GM18508 (cell line): ENCODE results near the gene LHPP.
"Not testable (repeated sequence)": the region's sequence is repeated elsewhere in the genome, so short reads cannot be mapped to it uniquely, and the experiment has no call there.

Experiments
- ATAC-seq: cut with Tn5 transposase; IDR thresholded peaks from one replicate; pipeline ENCODE4 v1.9.1; 2021; ENCODE audit warnings: moderate number of reproducible peaks; ENCODE audit not compliant: insufficient read depth, unreplicated experiment

The LHPP gene

DNA sequence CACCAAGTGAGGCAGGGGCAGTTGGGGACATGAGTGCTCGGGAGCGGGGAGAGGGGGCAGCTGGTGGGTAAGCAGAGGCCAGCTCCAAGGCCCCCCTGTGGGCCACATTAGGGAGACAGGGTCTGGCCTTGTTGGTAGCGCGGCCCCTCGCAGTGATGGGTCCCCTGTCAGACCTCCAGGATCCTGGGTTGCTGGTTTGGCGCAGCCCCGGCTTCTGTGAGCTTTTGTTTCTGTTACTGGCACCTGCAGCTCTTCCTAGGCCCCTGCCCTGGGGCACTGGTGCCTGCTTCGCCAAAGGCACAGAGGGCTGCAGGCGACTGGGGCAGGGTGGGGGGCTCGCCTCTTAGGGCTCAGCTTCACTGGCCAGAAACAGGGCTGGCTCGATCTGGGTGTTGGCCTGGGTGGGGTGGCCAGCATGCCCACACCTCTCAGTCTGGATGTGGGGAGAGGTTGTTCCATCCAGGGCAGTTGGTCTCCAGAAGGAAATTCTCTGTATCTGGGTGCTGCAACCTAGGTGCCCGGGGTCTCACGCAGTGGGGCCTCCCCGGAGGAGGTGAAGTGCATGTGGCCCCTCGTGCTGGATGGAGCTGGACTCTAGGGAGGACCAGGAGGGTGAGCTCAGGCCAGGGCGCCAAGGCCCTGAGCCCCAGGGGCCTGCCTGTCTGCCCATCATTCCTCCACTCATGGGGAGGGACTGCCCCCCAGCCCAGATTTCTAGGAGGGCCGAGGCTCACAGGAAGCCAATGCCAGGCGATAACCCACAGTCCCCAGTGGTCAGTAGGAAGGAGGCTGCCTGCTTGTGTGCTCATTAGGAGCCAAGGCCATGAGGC lies 138.6 kb downstream of the LHPP start:
- no peak for ATAC-seq

DNA sequence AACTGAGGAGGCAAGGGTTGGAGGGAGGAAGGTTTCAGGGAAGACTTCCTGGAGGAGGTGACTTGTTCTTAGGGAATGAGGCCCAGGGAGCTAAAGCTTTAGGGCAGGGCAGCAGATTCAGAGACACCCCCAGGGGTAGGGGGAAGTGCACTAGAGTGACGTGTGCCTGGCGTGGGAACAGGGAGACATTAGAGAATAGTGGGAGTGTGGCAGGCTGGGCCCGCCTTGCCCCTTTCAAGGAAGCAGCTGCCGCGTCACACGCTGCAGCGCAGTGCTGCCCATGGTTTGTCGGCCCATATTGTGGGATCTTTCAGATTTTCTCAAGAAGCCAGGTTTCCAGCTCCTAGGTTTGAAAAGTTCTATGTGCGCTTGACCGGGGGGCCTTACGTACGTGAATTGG lies 139.4 kb downstream of the LHPP start:
- no peak for ATAC-seq

DNA sequence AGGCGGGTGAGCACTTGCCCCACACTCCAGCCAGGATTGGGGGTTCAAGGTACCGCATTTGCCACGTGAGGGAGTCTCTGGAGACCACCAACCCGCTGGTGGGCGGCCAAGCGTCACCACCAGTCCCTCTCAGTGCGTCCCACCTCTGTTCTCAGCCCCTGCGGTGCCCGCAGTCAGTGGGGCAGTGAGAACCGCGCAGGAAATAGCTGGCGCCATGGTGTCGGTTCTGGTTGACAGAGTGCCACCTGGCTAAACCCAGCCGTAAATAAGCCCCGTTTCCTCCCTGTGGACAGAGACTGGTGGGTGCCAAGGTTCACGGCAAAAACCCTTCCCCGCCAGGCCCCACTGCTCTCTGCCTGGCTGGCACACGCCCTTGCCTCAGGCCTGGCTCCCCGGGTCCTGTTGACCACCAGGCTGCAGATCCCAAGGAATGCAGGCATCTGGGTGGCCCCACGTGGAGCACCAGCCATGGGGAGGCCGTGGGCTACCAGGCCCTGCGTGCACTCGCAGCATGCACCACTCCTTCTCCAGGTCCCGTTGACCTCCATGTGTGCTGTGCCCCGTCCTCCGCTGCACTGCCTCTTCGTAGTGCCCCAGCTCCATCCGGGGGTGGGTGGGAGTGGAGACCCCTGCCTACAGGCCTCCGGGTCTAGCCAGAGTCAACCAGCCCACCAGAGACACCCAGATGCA lies 140.0 kb downstream of the LHPP start:
- no peak for ATAC-seq

DNA sequence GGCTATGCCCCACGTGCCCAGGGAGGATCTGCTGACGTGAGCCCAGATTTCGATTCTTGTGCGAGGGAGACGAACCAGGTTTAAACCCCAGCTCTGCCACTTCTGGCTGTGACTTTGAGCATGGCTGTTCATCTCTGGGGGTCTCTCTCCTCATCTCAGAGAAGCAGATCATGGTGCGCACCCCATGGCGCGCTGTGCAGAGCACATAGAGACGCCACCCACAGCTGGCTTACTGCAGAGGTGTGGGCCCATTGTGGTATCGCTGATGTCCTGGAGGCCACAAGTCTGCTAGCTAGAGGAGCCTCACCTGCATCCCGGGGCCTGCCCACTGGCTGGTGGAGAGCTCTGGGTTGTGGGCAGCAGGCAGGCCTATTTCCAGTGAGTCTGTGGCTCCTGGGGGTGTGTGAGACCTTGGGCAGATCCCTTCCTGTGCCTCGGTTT lies 140.5 kb downstream of the LHPP start:
- ATAC-seq = no peak

- ATAC-seq = no peak
Observed at GRCh38 chr10:124602646-124603365, 141.2 kb downstream of the LHPP start.

- ATAC-seq = no peak
Observed at GRCh38 chr10:124603376-124604213, 142.0 kb downstream of the LHPP start.

DNA sequence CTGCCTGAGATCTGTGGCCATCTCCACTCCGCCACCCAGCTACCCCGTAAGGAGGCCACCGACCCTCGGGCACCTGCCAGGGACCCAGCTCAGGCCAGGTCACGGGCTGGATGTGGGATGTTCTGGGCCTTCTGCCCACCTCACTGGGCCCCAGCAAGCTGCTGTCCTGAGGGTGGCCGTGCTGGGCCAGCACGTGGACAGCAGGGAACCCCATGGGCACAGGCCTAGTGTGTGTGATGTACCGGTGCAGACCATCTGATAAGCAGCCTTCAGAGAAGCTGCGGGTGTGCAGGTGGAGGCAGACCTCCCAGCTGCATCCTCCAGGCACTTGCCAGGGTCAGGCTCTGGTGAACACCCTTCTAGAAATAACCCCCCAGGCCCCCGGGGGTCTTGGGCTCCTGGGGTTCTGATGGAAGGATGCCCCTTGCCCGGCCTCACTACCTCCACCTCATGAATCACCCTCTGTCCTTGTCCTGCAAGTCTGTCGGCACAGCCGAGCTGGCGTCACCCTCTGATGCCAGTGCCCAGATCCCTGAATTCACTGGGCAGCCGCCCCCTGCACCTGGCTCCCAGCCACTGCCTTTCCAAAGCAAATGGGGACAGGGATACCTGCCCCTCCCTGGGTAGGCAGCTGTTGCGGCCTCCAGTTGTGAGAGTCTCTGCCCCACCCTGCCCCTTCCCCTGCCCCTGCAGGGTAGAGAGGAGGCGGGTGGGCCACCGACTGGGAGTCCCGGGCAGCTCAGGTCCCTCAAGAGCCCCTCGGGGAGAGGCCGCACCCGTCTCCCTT lies 142.8 kb downstream of the LHPP start:
- no peak for ATAC-seq

GRCh38 chr10:124605001-124605370 lies 143.4 kb downstream of the LHPP start:
- ATAC-seq = no peak

DNA sequence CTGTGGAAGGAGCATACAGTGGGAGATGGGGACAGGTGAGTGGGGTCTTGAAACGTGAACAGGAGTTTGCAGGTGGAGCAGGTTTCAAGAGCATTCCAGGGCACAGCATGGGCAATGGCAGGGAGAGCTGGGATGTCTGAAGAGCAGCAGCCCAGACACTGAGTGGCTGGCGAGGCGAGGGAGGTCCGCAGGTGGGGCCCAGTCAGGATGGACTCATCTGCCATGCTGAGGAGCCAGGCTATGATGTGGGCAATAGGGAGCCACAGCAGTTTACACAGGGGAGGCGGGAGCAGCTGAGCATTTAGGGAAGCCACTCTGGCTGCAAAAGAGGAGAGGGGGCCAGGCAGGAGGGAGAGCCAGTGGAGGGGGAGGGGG lies 143.8 kb downstream of the LHPP start:
- ATAC-seq = no peak

GRCh38 chr10:124605856-124606812 lies 144.5 kb downstream of the LHPP start:
- ATAC-seq = no peak

GRCh38 chr10:124606822-124607221 lies 145.2 kb downstream of the LHPP start:
- ATAC-seq = no peak

DNA sequence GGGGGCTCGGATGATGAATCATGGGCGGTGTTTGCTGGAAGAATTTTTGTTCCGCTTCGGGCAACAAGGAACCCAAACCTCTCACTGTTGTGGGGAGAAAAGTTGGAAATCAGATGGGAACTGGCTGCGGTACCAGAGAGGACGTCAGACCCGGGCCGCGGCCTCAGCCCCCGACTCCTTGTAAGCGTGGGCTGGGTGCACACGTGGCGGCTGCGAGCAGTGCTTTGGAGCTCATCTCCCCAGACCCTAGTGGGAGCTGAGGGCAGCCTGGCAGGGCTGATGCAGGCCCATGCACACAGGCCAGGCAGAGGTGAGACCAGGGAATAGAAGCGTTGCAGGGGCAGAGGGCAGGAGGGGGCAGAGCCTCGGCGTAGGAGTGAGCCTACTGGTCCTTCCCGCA lies 146.1 kb downstream of the LHPP start:
- ATAC-seq = no peak

- ATAC-seq = no peak
Observed at GRCh38 chr10:124608093-124608721, 146.6 kb downstream of the LHPP start.

GRCh38 chr10:124609698-124610097 lies 148.1 kb downstream of the LHPP start:
- no peak for ATAC-seq

- ATAC-seq = not testable (repeated sequence)
Observed at GRCh38 chr10:124610186-124610585, 148.6 kb downstream of the LHPP start.

- not testable (repeated sequence) for ATAC-seq
Observed at GRCh38 chr10:124610851-124611250, 149.2 kb downstream of the LHPP start.

- no peak for ATAC-seq
Observed at GRCh38 chr10:124611738-124612137, 150.1 kb downstream of the LHPP start.
